K562 (cell line): Measurements from ENCODE around the gene SPEM2. TPM values are rescaled to one million over a fixed set of nuclear protein-coding genes. Genes with fewer than 3 reads are reported as not detected.
A peak's percentile ranks its signal among the peaks of the same experiment; 100 is the strongest.

Source experiments
- ATAC-seq: fragments of 200-7000 bp; cut with Tn5 transposase; 3 replicates; pipeline ENCODE4 v1.9.1; 2020; ENCODE audit warnings: moderate library complexity
- BruUV-seq: library from RNA; stranded (reverse); fragments of 400-500 nt; replicated peaks from 2 replicates; lab custom pipeline; 2021; lab: Mats Ljungman, UMichigan
- CTCF ChIA-PET: fragments of 300-600 bp; formaldehyde crosslinking; extraction: SDS; loops from one replicate; lab custom pipeline; 2021; ENCODE audit warnings: low intra/inter-chr PET ratio; lab: Yijun Ruan, JAX
- POLR2A ChIA-PET: fragments of 300-600, 350-650 bp; sonication (Branson Sonifier 250); formaldehyde crosslinking; extraction: SDS; loops from one replicate; lab custom pipeline; 2021; ENCODE audit warnings: antibody characterized with exemption, inconsistent platforms; lab: Yijun Ruan, JAX
- DNase-seq, 4 experiments: peaks; one replicate each; pipeline versions ENCODE4 v3.0.0 to v3.0.0-alpha.2; 2011 to 2018; ENCODE audit warnings: low spot score in 3 of 4, mixed read lengths in 3 of 4; ENCODE audit errors: extremely low read depth in 1 of 4
- FAIRE-seq: peaks from 2 replicates; lab custom pipeline; 2011; peaks lifted over from hg19 to GRCh38; lab: Jason Lieb, UNC
- H2AFZ ChIP-seq: 2 replicates; pipeline ENCODE4 v1.6.0; 2011; ENCODE audit warnings: low read depth, low read length, control low read depth, inconsistent platforms
- H3K27ac ChIP-seq: fragments of 200-600 bp; 3 replicates; pipeline ENCODE4 v1.8.0; 2011; ENCODE audit warnings: low read depth, mild to moderate bottlenecking, control low read depth, inconsistent platforms, low read length, moderate library complexity, mixed read lengths; ENCODE audit errors: extremely low read depth
- H3K27me3 ChIP-seq, 2 experiments: fragments of 300-600 bp in 1 of 2; 2 replicates in 1 of 2; 3 replicates in 1 of 2; pipeline versions ENCODE4 v1.6.0 to v1.8.0; 2011; ENCODE audit warnings: inconsistent platforms in 2 of 2, low read length in 2 of 2, mild to moderate bottlenecking in 1 of 2, mixed read lengths in 1 of 2, moderate library complexity in 1 of 2; ENCODE audit not compliant: control insufficient read depth in 2 of 2, insufficient read depth in 2 of 2
- H3K36me3 ChIP-seq: fragments of 300-600 bp; 3 replicates; pipeline ENCODE4 v1.8.0; 2011; ENCODE audit warnings: mild to moderate bottlenecking, low read length, inconsistent platforms; ENCODE audit not compliant: control insufficient read depth, insufficient read depth
- H3K4me1 ChIP-seq, 2 experiments: fragments of 200-600 bp in 1 of 2; replicated peaks in 1 of 2; 2 replicates in 1 of 2; 3 replicates in 1 of 2; pipeline versions ENCODE4 v1.5.1 to v1.8.0; 2011; ENCODE audit warnings: inconsistent platforms in 2 of 2, low read length in 2 of 2, mild to moderate bottlenecking in 1 of 2, mixed read lengths in 1 of 2, moderate library complexity in 1 of 2; ENCODE audit not compliant: control insufficient read depth in 2 of 2, insufficient read depth in 2 of 2
- H3K4me2 ChIP-seq: 2 replicates; pipeline ENCODE4 v1.6.1; 2011; ENCODE audit warnings: low read length, control low read depth, inconsistent platforms, mixed read lengths; ENCODE audit not compliant: insufficient read depth
- H3K4me3 ChIP-seq: fragments of 200-600 bp; sonication (generic), shearing (Covaris generic); 2 replicates; pipeline ENCODE4 v1.5.1; 2016; ENCODE audit warnings: control low read depth, inconsistent platforms
- H3K79me2 ChIP-seq: fragments of 200-600 bp; 3 replicates; pipeline ENCODE4 v1.8.0; 2011; ENCODE audit warnings: low read length, inconsistent platforms; ENCODE audit not compliant: control insufficient read depth, insufficient read depth
- H3K9ac ChIP-seq, 2 experiments: 2 replicates each; pipeline versions ENCODE4 v1.6.0 to v1.6.1; 2011; ENCODE audit warnings: low read depth in 2 of 2, low read length in 2 of 2, control low read depth in 1 of 2, inconsistent platforms in 1 of 2, mild to moderate bottlenecking in 1 of 2, mixed read lengths in 1 of 2; ENCODE audit not compliant: insufficient read depth in 1 of 2
- H3K9me1 ChIP-seq: one replicate; pipeline ENCODE4 v1.6.0; 2011; ENCODE audit warnings: inconsistent platforms, mild to moderate bottlenecking, low read length, moderate library complexity; ENCODE audit not compliant: control insufficient read depth, insufficient read depth
- H3K9me3 ChIP-seq: replicated peaks from 2 replicates; pipeline ENCODE4 v1.5.1; 2011; ENCODE audit warnings: low read depth, low read length, inconsistent platforms; ENCODE audit not compliant: control insufficient read depth, insufficient read depth
- H4K20me1 ChIP-seq: replicated peaks from 2 replicates; pipeline ENCODE4 v1.6.1; 2011; ENCODE audit warnings: low read length, inconsistent platforms, mixed read lengths; ENCODE audit not compliant: control insufficient read depth, insufficient read depth
- CEBPB ChIP-seq: fragments of 450-650 bp; IDR thresholded peaks from 2 replicates; pipeline ENCODE4 v1.6.1; 2016; ENCODE audit warnings: missing genetic modification characterization, missing compliant biosample characterization
- DIDO1 ChIP-seq: fragments of 450-650 bp; IDR thresholded peaks from 2 replicates; pipeline ENCODE4 v1.6.1; 2016; ENCODE audit warnings: low read depth, missing biosample characterization, missing genetic modification characterization
- PYGO2 ChIP-seq: fragments of 450-650 bp; IDR thresholded peaks from 2 replicates; pipeline ENCODE4 v1.6.1; 2016; ENCODE audit warnings: mild to moderate bottlenecking, missing genetic modification characterization, moderate library complexity, missing compliant biosample characterization
- RAD21 ChIP-seq, 2 experiments: fragments of 250-450 bp in 1 of 2; fragments of 450-650 bp in 1 of 2; sonication (Bioruptor Pico) in 1 of 2; formaldehyde crosslinking in 1 of 2; IDR thresholded peaks in 1 of 2; conservative IDR thresholded peaks in 1 of 2; 2 replicates each; pipeline versions ENCODE4 v1.4.0 to v1.8.0; 2020 to 2022; ENCODE audit warnings: mild to moderate bottlenecking in 2 of 2, moderate library complexity in 1 of 2
- RBBP5 ChIP-seq: fragments of 200-600 bp; sonication (generic); IDR thresholded peaks from 2 replicates; pipeline ENCODE4 v1.6.1; 2012; ENCODE audit warnings: borderline replicate concordance, mild to moderate bottlenecking, low read length, control low read depth, inconsistent platforms; ENCODE audit not compliant: insufficient read depth, poor library complexity, severe bottlenecking
- TAF7 ChIP-seq: fragments of 450-650 bp; IDR thresholded peaks from 2 replicates; pipeline ENCODE4 v1.6.1; 2016; ENCODE audit warnings: missing genetic modification characterization, missing compliant biosample characterization
- ZC3H8 ChIP-seq: fragments of 450-650 bp; IDR thresholded peaks from 2 replicates; pipeline ENCODE4 v1.6.1; 2017
- WGBS: fragments of 100-300 bp; shearing (Covaris generic); methylation state at CpG from one replicate; pipeline ENCODE4 v1.1.6; 2016; ENCODE audit warnings: low coverage, mixed read lengths; ENCODE audit not compliant: insufficient coverage; ENCODE audit errors: missing lambda C conversion rate; 5-methylcytosine and 5-hydroxymethylcytosine counted together
- in situ Hi-C: fragments of 300-500 bp; cut with MboI; formaldehyde crosslinking; loops from 4 replicates; pipeline ENCODE4 v1.15.0; 2018; ENCODE audit warnings: inconsistent platforms, mixed read lengths
- intact Hi-C: fragments of 100-400 bp; cut with micrococcal nuclease; formaldehyde crosslinking; loops from 2 replicates; pipeline ENCODE4 v1.14.2; 2022
- polyA plus RNA-seq, 8 experiments: library from polyadenylated mRNA; depleted of rRNA in 4 of 8; stranded (reverse) in 5 of 8; unstranded in 3 of 8; fragments of >200 nt; fragmentation: Nextera tagmentation in 2 of 8; fragmentation: Illumina TruSeq in 1 of 8; extraction: Ambion mirVana in 2 of 8; extraction: Trizol in 1 of 8; gene quantifications; 2 replicates each; pipeline versions ENCODE4 v1.2.1 to v1.2.3, GENCODE V29; 2011 to 2014; ENCODE audit warnings: inconsistent platforms in 1 of 8, missing spikeins in 1 of 8
- total RNA-seq, 7 experiments: library from RNA; depleted of rRNA in 6 of 7; stranded (reverse); fragments of >200 nt in 6 of 7; fragmentation: Illumina TruSeq in 2 of 7; extraction: Trizol in 2 of 7; gene quantifications; 2 replicates each; pipeline versions ENCODE4 v1.2.1 to v1.2.3, GENCODE V29; 2011 to 2021; ENCODE audit warnings: low replicate concordance in 1 of 7
- TF ChIP-seq, protein P1 (sequence below): fragments of 450-650 bp; formaldehyde crosslinking; IDR thresholded peaks from 2 replicates; pipeline ENCODE4 v1.4.0; 2020; ENCODE audit warnings: mild to moderate bottlenecking, moderate library complexity
- TF ChIP-seq, protein P2 (sequence below), 3 experiments: IDR thresholded peaks in 2 of 3; conservative IDR thresholded peaks in 1 of 3; 2 replicates each; pipeline ENCODE4 v1.5.1; 2011 to 2012; ENCODE audit warnings: low read length in 3 of 3, mild to moderate bottlenecking in 3 of 3, control low read depth in 2 of 3, improper control_type of control experiment in 1 of 3, inconsistent platforms in 1 of 3, low read depth in 1 of 3, mixed read lengths in 1 of 3, moderate library complexity in 1 of 3; ENCODE audit not compliant: insufficient read depth in 2 of 3
- TF ChIP-seq, protein P3 (sequence below), 2 experiments: fragments of 450-650 bp; formaldehyde crosslinking in 1 of 2; IDR thresholded peaks; 2 replicates each; pipeline versions ENCODE4 v1.4.0 to v1.6.1; 2014 to 2020; ENCODE audit warnings: mild to moderate bottlenecking in 2 of 2, borderline replicate concordance in 1 of 2, low read depth in 1 of 2

SPEM2 gene
- total and polyA plus RNA-seq, 9 of the 15 experiments (the other 6 are each of a cell fraction or from before 2014, with no cell fraction given) = not detected

DNA sequence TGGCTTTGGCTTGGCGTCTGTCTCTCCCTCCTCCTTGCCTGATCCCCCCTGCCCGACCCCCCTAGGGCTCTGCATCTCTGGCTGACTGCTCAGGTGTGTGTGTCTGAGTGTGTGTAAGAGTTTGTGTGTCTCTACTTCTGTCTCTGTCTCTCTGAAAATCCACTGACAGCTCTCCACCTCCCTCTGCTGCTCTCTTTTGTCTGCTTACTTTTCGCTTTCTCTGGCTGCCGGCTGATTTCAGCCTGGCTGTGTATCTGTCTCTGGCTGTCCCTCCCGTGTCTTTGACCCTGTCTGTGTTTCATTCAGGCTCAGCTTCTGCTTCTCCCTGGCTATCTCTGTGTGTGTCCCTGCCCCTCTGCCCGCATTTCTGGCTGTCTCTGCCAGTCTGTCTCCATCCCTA, 9.1 kb upstream of the SPEM2 start:
- H3K4me1 ChIP-seq = peaks cover 0 to 13% of the 10 kb centered on the region in 2 experiments; a peak in 2 of 5 replicates
- no peaks in the 10 kb centered on the region for H3K27me3 ChIP-seq
- no peak; the same call in 2 of the 3 replicates for ATAC-seq
- H3K9me1 ChIP-seq = no peaks in the 10 kb centered on the region
- POLR2A ChIA-PET = no interaction called here
- no peak overlapping the region for H3K9ac ChIP-seq
- H3K27ac ChIP-seq = no peak overlapping the region
- H4K20me1 ChIP-seq = no peaks in the 10 kb centered on the region
- DNase-seq = no peak
- H3K9me3 ChIP-seq = no peaks in the 10 kb centered on the region
- H2AFZ ChIP-seq = no peak overlapping the region
- H3K4me2 ChIP-seq = no peak overlapping the region
- intact Hi-C loops (no loop called here), in situ Hi-C loops (no loop called here)
- WGBS = 42% methylated on average over 2 of the region's 6 CpGs
- H3K36me3 ChIP-seq = no peaks in the 10 kb centered on the region
- FAIRE-seq = no peak
- BruUV-seq = no TSS peak
- no peak overlapping the region for H3K4me3 ChIP-seq
- CTCF ChIA-PET = no interaction called here
- no peaks in the 10 kb centered on the region for H3K79me2 ChIP-seq
- TF ChIP-seq, protein P1, sequence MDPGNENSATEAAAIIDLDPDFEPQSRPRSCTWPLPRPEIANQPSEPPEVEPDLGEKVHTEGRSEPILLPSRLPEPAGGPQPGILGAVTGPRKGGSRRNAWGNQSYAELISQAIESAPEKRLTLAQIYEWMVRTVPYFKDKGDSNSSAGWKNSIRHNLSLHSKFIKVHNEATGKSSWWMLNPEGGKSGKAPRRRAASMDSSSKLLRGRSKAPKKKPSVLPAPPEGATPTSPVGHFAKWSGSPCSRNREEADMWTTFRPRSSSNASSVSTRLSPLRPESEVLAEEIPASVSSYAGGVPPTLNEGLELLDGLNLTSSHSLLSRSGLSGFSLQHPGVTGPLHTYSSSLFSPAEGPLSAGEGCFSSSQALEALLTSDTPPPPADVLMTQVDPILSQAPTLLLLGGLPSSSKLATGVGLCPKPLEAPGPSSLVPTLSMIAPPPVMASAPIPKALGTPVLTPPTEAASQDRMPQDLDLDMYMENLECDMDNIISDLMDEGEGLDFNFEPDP = no peak
- no peak for TF ChIP-seq ZC3H8
- TF ChIP-seq, protein P2, sequence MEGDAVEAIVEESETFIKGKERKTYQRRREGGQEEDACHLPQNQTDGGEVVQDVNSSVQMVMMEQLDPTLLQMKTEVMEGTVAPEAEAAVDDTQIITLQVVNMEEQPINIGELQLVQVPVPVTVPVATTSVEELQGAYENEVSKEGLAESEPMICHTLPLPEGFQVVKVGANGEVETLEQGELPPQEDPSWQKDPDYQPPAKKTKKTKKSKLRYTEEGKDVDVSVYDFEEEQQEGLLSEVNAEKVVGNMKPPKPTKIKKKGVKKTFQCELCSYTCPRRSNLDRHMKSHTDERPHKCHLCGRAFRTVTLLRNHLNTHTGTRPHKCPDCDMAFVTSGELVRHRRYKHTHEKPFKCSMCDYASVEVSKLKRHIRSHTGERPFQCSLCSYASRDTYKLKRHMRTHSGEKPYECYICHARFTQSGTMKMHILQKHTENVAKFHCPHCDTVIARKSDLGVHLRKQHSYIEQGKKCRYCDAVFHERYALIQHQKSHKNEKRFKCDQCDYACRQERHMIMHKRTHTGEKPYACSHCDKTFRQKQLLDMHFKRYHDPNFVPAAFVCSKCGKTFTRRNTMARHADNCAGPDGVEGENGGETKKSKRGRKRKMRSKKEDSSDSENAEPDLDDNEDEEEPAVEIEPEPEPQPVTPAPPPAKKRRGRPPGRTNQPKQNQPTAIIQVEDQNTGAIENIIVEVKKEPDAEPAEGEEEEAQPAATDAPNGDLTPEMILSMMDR (IDR thresholded peaks at IDR 0.05 in 2 of 3, conservative IDR thresholded peaks at IDR 0.05 in 1 of 3; ENCODE audit: insufficient read depth in 2 of 3, low read depth in 1 of 3, low read length in 3 of 3) = peak in 2 of 3 experiments; percentile 26 to 31; a peak in 2 of 6 replicates
- TF ChIP-seq DIDO1 (tag) = no peak
- no peak for TF ChIP-seq CEBPB (tag)
- TF ChIP-seq PYGO2 (tag) = no peak
- TF ChIP-seq, protein P3, sequence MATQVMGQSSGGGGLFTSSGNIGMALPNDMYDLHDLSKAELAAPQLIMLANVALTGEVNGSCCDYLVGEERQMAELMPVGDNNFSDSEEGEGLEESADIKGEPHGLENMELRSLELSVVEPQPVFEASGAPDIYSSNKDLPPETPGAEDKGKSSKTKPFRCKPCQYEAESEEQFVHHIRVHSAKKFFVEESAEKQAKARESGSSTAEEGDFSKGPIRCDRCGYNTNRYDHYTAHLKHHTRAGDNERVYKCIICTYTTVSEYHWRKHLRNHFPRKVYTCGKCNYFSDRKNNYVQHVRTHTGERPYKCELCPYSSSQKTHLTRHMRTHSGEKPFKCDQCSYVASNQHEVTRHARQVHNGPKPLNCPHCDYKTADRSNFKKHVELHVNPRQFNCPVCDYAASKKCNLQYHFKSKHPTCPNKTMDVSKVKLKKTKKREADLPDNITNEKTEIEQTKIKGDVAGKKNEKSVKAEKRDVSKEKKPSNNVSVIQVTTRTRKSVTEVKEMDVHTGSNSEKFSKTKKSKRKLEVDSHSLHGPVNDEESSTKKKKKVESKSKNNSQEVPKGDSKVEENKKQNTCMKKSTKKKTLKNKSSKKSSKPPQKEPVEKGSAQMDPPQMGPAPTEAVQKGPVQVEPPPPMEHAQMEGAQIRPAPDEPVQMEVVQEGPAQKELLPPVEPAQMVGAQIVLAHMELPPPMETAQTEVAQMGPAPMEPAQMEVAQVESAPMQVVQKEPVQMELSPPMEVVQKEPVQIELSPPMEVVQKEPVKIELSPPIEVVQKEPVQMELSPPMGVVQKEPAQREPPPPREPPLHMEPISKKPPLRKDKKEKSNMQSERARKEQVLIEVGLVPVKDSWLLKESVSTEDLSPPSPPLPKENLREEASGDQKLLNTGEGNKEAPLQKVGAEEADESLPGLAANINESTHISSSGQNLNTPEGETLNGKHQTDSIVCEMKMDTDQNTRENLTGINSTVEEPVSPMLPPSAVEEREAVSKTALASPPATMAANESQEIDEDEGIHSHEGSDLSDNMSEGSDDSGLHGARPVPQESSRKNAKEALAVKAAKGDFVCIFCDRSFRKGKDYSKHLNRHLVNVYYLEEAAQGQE (IDR thresholded peaks at IDR 0.05; ENCODE audit: borderline replicate concordance) = peak; percentile 27; the same call in 1 of the 2 replicates
- TF ChIP-seq, protein P3 (CRISPR knock-in tag; IDR thresholded peaks at IDR 0.05; ENCODE audit: low read depth) = no peak
- TF ChIP-seq RAD21 (CRISPR knock-in tag; conservative IDR thresholded peaks at IDR 0.05 in 1 of 2, IDR thresholded peaks at IDR 0.05 in 1 of 2) = peak in 1 of 2 experiments; percentile 16; a peak in 1 of 4 replicates
- no peak for TF ChIP-seq TAF7 (tag)
- TF ChIP-seq RBBP5 = no peak
